Colonic mucosa (tissue), 4 donors: ENCODE data around the gene PTPRJ. TPM values are rescaled to one million over a fixed set of nuclear protein-coding genes. Genes with fewer than 3 reads are reported as not detected.

Experiments
- DNase-seq: peaks from one replicate; pipeline ENCODE4 v3.0.0-alpha.2; 2020
- H3K27ac ChIP-seq: fragments of 200-600 bp; one replicate; pipeline ENCODE4 v1.8.0; 2021
- H3K27me3 ChIP-seq: fragments of 200-600 bp; one replicate; pipeline ENCODE4 v1.8.0; 2021
- H3K36me3 ChIP-seq: fragments of 200-600 bp; one replicate; pipeline ENCODE4 v1.8.0; 2021
- H3K4me1 ChIP-seq: fragments of 200-600 bp; one replicate; pipeline ENCODE4 v1.8.0; 2021; ENCODE audit warnings: mild to moderate bottlenecking
- H3K4me3 ChIP-seq: fragments of 200-600 bp; one replicate; pipeline ENCODE4 v1.8.0; 2021
- H3K9ac ChIP-seq, 2 donors: one replicate each; pipeline ENCODE4 v1.7.0; 2013; ENCODE audit warnings: control low read depth in 2 of 2, low read depth in 2 of 2, low read length in 2 of 2
- H3K9me3 ChIP-seq: fragments of 200-600 bp; one replicate; pipeline ENCODE4 v1.8.0; 2021
- CTCF ChIP-seq: fragments of 200-600 bp; IDR thresholded peaks from one replicate; pipeline ENCODE4 v1.8.0; 2022; ENCODE audit warnings: antibody characterized with exemption, mild to moderate bottlenecking
- intact Hi-C: fragments of 100-400 bp; cut with DNase I; formaldehyde crosslinking; loops from one replicate; pipeline ENCODE4 v1.14.1; 2022
- total RNA-seq, 2 donors: library from RNA; stranded (reverse); fragmentation: NEBNext Ultra II Directional in 1 of 2; extraction: Animal tissue kit (Norgen Biotek cat#: 25700) in 1 of 2; gene quantifications; one replicate each; pipeline ENCODE4 v1.2.1, GENCODE V29; 2021
- donor health status: healthy.
- donor health status: DM: no; HTN: no; CAD: no.
- donor health status: DM: no; HTN: no; CAD: no.

Gene PTPRJ
- total RNA-seq, 2 donors from 2014 or later = 37.5 to 45.7 TPM

DNA sequence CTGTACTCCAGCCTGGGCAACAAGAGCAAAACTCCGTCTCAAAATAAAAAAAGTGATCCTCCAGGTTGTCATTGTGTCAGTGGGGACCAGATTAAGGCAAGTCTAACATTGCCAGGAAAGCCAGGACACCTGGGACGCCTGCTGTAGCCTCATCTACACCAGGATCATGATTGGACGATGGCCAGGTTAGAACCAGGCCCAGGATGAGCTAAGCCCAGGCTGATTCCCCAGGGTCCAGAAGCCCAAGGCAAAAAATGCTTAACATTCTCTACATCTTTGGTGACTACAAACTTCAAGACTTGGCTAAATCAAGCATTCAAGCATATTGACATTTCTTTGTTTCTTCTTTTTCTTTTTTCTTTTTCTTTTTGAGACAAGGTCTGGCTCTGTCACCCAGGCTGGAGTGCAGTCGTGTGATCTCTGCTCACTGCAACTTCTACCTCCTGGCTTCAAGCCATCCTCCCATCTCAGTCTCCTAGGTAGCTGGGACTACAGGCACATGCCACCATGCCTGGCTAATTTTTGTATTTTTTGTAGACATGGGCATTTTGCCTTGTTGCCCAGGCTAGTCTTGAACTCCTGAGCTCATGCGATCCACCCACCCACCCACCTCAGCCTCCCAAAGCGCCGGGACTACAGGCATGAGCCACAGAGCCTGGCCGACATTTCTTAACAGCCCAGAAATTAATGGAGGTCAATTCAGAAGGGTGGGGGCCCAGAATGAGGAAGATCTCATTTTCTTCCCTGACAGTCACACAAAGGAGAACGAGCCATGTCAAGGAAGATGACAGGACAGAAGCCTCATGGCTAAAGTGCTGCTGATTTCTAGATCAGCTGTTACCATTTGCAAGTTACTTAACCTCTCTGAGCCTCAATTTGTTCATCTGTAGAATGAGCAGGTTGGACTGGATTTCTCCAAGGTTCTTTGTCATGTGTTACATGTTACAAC, 12.5 kb upstream of the PTPRJ start:
- Histone ChIP-seq H3K9me3 (no peaks in the 10 kb centered on the region), H3K4me1 (no peaks in the 10 kb centered on the region), H3K4me3 (no peak overlapping the region), H3K36me3 (no peaks in the 10 kb centered on the region), H3K9ac (no peak overlapping the region), H3K27me3 (no peaks in the 10 kb centered on the region), H3K27ac (no peak overlapping the region)
- TF ChIP-seq CTCF = no peak
- intact Hi-C loops = loop anchor here (10.0 kb wide), 1 partner anchor 137 kb away; no protein-coding TSS in a partner anchor
- DNase-seq = no peak

DNA sequence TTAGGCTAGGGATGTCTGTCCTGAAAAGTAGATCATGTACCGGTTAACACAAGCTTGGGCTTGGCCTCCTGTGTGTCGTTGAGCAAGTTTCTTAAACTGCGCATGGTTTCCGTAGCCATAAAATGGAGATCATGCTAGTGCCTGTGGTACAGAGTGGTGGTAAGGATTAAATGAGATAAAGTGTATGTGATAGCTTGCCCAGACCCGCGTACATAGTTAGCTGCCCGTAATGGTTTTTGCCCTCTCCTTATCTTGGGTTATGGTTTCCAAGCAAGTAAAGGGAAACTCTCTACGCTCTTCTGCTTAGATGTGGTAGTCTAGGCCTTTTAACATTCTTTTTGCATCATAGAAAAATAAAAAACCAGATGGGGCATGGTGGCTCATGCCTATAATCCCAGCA, 11.0 kb upstream of the PTPRJ start:
- intact Hi-C loops = loop anchor here (10.0 kb wide), 1 partner anchor 135 kb away; no protein-coding TSS in a partner anchor
- Histone ChIP-seq H3K9me3 (no peaks in the 10 kb centered on the region), H3K27me3 (no peaks in the 10 kb centered on the region), H3K27ac (no peak overlapping the region), H3K4me1 (no peaks in the 10 kb centered on the region), H3K9ac (no peak overlapping the region), H3K4me3 (no peak overlapping the region), H3K36me3 (no peaks in the 10 kb centered on the region)
- DNase-seq = no peak
- no peak for TF ChIP-seq CTCF

- H3K9ac ChIP-seq = no peak overlapping the region
- no peaks in the 10 kb centered on the region for H3K4me1 ChIP-seq
- no peak overlapping the region for H3K27ac ChIP-seq
- DNase-seq = no peak
- no peak for TF ChIP-seq CTCF
- no peaks in the 10 kb centered on the region for H3K9me3 ChIP-seq
- H3K36me3 ChIP-seq = no peaks in the 10 kb centered on the region
- H3K27me3 ChIP-seq = no peaks in the 10 kb centered on the region
- no peak overlapping the region for H3K4me3 ChIP-seq
- intact Hi-C loops = no loop called here
Measured at GRCh38 chr11:47971501-47971900, 8.9 kb upstream of the PTPRJ start.

DNA sequence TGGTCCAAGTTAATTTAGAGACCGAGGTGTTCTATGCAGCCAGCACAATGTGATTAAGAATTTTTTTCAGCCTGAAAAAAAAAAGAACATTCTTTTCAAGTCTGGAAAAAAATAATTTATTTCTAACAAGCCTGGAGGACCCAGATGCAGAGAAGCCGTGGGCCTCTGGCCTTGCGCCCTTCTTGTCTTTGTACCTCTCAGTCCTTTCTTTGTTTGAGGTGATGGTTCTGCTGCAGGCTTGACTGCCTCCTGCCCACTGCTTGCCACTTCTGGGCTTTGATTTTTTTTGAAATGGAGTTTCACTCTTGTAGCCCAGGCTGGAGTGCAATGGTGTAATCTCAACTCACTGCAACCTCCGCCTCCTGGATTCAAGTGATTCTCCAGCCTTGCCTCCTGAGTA, 7.2 kb upstream of the PTPRJ start:
- H3K9ac ChIP-seq = no peak overlapping the region
- H3K36me3 ChIP-seq = no peaks in the 10 kb centered on the region
- TF ChIP-seq CTCF = no peak
- H3K9me3 ChIP-seq = no peaks in the 10 kb centered on the region
- H3K27ac ChIP-seq = no peak overlapping the region
- intact Hi-C loops = no loop called here
- no peak overlapping the region for H3K4me3 ChIP-seq
- no peaks in the 10 kb centered on the region for H3K27me3 ChIP-seq
- DNase-seq = no peak
- no peaks in the 10 kb centered on the region for H3K4me1 ChIP-seq

DNA sequence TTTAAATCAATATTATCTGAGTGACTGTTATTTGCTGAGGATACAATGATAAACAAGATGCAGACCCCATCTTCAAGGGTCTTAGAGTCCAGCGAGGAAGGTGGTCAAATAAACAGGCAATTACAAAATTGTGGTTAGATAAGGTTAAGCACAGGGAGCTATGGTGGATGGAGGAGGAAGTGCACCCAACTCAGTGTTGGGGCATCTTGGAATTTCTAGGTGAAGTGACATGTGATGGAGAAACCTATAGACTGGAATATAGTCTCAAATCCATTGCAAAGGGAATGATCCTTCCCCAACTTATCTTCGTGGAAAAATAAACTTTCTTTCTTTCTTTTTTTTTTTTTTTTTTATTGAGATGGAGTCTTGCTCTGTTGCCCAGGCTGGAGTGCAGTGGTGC, 3.4 kb upstream of the PTPRJ start:
- Histone ChIP-seq H3K4me1 (no peaks in the 10 kb centered on the region), H3K4me3 (no peak overlapping the region), H3K36me3 (no peaks in the 10 kb centered on the region), H3K27me3 (no peaks in the 10 kb centered on the region), H3K27ac (no peak overlapping the region), H3K9ac (no peak overlapping the region), H3K9me3 (no peaks in the 10 kb centered on the region)
- intact Hi-C loops = no loop called here
- no peak for DNase-seq
- no peak for TF ChIP-seq CTCF
